Panc1 (cell line): ENCODE results near the gene NCOA3.

ENCODE experiments used
- CTCF ChIP-seq: fragments of 450-650 bp; IDR thresholded peaks from 2 replicates; pipeline ENCODE4 v1.5.1; 2017; ENCODE audit warnings: mild to moderate bottlenecking
- SIN3A ChIP-seq: IDR thresholded peaks from 2 replicates; pipeline ENCODE4 v1.6.1; 2012; ENCODE audit warnings: low read depth, mild to moderate bottlenecking, low read length, moderate library complexity, borderline replicate concordance; ENCODE audit not compliant: insufficient read depth

DNA sequence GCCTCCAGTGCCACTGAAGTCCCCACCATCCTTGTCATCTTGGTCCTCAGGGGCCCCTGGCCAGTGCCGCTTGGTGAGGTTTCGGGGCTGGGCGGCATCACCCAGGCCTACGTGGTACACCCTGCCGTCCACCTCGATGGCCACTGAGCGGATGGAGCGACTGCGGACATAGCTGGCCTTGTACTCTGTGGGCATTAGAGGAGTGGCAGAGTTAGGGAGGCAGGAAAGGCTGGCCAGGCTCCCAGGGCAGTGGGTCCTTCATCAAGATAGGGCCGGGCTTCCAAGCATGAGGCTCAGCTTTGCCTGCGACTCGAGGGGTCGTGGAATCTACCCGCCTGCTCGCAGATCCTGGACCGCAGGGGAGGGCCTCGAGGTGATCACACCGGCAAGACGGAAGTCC, 164.6 kb downstream of the NCOA3 start:
- TF ChIP-seq CTCF, result no peak
- TF ChIP-seq SIN3A, result no peak
